Gastrocnemius medialis (tissue), 4 donors: ENCODE results near the gene ADRM1.

Experiments
- POLR2A ChIP-seq, 2 donors: fragments of 450-650 bp; IDR thresholded peaks; one replicate each; pipeline ENCODE4 v1.6.1; 2017; ENCODE audit warnings: antibody characterized with exemption in 2 of 2, mild to moderate bottlenecking in 2 of 2, moderate library complexity in 2 of 2
- TF ChIP-seq, protein P1 (sequence below), 5 experiments: fragments of 450-650 bp in 3 of 5; fragments of 200-600 bp in 2 of 5; sonication (generic) in 2 of 5; IDR thresholded peaks in 4 of 5; conservative IDR thresholded peaks in 1 of 5; 1 replicate in 4 of 5; 2 replicates in 1 of 5; pipeline ENCODE4 v1.5.1; 2016 to 2019; ENCODE audit warnings: antibody characterized with exemption in 5 of 5, mild to moderate bottlenecking in 3 of 5, moderate library complexity in 3 of 5

DNA sequence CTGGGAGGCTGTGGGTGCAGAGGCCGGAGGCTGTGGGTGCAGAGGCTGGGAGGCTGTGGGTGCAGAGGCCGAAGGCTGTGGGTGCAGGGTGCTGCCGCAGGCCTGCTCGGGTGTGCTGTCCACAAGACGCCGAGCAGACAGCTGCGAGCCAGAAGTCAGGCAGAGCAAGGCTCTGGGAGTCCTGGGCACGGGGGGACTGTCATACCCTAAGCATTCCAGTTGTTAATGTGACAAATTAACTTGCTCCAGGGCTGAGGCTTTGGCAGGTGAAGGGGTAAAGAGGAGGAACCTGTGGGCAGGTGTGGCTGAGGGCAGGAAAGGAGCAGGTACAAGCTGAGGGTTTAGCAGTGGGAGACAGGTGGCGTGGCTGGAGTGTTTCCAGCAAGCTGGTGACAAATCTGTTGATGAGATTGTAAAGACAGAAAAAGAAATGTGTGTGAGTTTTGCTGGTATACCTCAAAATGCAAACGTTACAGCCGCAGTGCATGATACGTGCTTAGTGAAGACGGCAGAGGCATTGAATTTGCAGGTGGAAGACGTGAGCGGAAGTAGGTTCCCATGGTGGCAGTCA, 14.2 kb upstream of the ADRM1 start:
- TF ChIP-seq, protein P1, sequence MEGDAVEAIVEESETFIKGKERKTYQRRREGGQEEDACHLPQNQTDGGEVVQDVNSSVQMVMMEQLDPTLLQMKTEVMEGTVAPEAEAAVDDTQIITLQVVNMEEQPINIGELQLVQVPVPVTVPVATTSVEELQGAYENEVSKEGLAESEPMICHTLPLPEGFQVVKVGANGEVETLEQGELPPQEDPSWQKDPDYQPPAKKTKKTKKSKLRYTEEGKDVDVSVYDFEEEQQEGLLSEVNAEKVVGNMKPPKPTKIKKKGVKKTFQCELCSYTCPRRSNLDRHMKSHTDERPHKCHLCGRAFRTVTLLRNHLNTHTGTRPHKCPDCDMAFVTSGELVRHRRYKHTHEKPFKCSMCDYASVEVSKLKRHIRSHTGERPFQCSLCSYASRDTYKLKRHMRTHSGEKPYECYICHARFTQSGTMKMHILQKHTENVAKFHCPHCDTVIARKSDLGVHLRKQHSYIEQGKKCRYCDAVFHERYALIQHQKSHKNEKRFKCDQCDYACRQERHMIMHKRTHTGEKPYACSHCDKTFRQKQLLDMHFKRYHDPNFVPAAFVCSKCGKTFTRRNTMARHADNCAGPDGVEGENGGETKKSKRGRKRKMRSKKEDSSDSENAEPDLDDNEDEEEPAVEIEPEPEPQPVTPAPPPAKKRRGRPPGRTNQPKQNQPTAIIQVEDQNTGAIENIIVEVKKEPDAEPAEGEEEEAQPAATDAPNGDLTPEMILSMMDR (IDR thresholded peaks at IDR 0.05 in 4 of 5, conservative IDR thresholded peaks at IDR 0.05 in 1 of 5) = no peak
- TF ChIP-seq POLR2A (IDR thresholded peaks at IDR 0.05) = no peak
